Keratinocyte (primary cell): ENCODE measurements around the gene KRTAP5-3.

ENCODE experiments used
- EZH2 ChIP-seq: IDR thresholded peaks from one replicate; pipeline ENCODE4 v1.6.1; 2012; ENCODE audit warnings: inconsistent platforms, mild to moderate bottlenecking, low read length, moderate library complexity
- TF ChIP-seq, protein P1 (sequence below), 3 experiments: IDR thresholded peaks in 1 of 3; conservative IDR thresholded peaks in 1 of 3; optimal IDR thresholded peaks in 1 of 3; 2 replicates in 2 of 3; 3 replicates in 1 of 3; pipeline versions ENCODE3 to v1.5.1; 2011; ENCODE audit warnings: low read length in 3 of 3, mild to moderate bottlenecking in 3 of 3, moderate library complexity in 2 of 3, control low read depth in 1 of 3, inconsistent platforms in 1 of 3; ENCODE audit not compliant: insufficient read depth in 2 of 3; ENCODE audit errors: extremely low read depth in 1 of 3

GRCh38 chr11:1563149-1563638 is 45.1 kb downstream of the KRTAP5-3 start:
- TF ChIP-seq, protein P1, sequence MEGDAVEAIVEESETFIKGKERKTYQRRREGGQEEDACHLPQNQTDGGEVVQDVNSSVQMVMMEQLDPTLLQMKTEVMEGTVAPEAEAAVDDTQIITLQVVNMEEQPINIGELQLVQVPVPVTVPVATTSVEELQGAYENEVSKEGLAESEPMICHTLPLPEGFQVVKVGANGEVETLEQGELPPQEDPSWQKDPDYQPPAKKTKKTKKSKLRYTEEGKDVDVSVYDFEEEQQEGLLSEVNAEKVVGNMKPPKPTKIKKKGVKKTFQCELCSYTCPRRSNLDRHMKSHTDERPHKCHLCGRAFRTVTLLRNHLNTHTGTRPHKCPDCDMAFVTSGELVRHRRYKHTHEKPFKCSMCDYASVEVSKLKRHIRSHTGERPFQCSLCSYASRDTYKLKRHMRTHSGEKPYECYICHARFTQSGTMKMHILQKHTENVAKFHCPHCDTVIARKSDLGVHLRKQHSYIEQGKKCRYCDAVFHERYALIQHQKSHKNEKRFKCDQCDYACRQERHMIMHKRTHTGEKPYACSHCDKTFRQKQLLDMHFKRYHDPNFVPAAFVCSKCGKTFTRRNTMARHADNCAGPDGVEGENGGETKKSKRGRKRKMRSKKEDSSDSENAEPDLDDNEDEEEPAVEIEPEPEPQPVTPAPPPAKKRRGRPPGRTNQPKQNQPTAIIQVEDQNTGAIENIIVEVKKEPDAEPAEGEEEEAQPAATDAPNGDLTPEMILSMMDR (optimal IDR thresholded peaks at IDR 0.05 in 1 of 3, IDR thresholded peaks at IDR 0.05 in 1 of 3, conservative IDR thresholded peaks at IDR 0.05 in 1 of 3; ENCODE audit: extremely low read depth in 1 of 3, insufficient read depth in 2 of 3, low read length in 3 of 3), result no peak
- TF ChIP-seq EZH2, result no peak
